Gastrocnemius medialis (tissue), 4 donors: Measurements from ENCODE around the gene WWOX.

Source experiments
- CTCF ChIP-seq, 5 experiments: fragments of 450-650 bp in 3 of 5; fragments of 200-600 bp in 2 of 5; sonication (generic) in 2 of 5; IDR thresholded peaks in 4 of 5; conservative IDR thresholded peaks in 1 of 5; 1 replicate in 4 of 5; 2 replicates in 1 of 5; pipeline ENCODE4 v1.5.1; 2016 to 2019; ENCODE audit warnings: antibody characterized with exemption in 5 of 5, mild to moderate bottlenecking in 3 of 5, moderate library complexity in 3 of 5
- POLR2A ChIP-seq, 2 donors: fragments of 450-650 bp; IDR thresholded peaks; one replicate each; pipeline ENCODE4 v1.6.1; 2017; ENCODE audit warnings: antibody characterized with exemption in 2 of 2, mild to moderate bottlenecking in 2 of 2, moderate library complexity in 2 of 2

- TF ChIP-seq CTCF (IDR thresholded peaks at IDR 0.05 in 4 of 5, conservative IDR thresholded peaks at IDR 0.05 in 1 of 5) (no peak), POLR2A (IDR thresholded peaks at IDR 0.05) (no peak)
These were observed 18.1 kb upstream of the WWOX start for GRCh38 chr16:78081341-78081740.
